Measurements from ENCODE around the gene CDH13.

CDH13 gene

GRCh38 chr16:82735186-82735585 is 108.4 kb downstream of the CDH13 start:
- Histone ChIP-seq H3K9me3 (ENCODE audit: control insufficient read depth, insufficient read depth, low read depth, low read length) (no peaks in the 10 kb centered on the region), H3K4me1 (ENCODE audit: control insufficient read depth, insufficient read depth, low read length) (no peaks in the 10 kb centered on the region), H3K4me3 (ENCODE audit: low read depth, low read length) (no peak overlapping the region), H3K27ac (ENCODE audit: extremely low read depth, low read depth, low read length) (no peak overlapping the region), H3K36me3 (ENCODE audit: control insufficient read depth in 2 of 2, insufficient read depth in 1 of 2, low read length in 2 of 2) (no peaks in the 10 kb centered on the region)
- CTCF ChIA-PET, result no interaction called here
- TF ChIP-seq ZFP69B (tag by site-specific recombination; IDR thresholded peaks at IDR 0.05) (no peak), ZNF140 (tag by site-specific recombination; IDR thresholded peaks at IDR 0.05) (no peak), TSHZ1 (tag by site-specific recombination; IDR thresholded peaks at IDR 0.05; ENCODE audit: borderline replicate concordance) (no peak), HOXD13 (CRISPR knock-in tag; IDR thresholded peaks at IDR 0.05; ENCODE audit: borderline replicate concordance) (no peak), PRDM6 (tag by site-specific recombination; IDR thresholded peaks at IDR 0.05) (no peak), ZBTB21 (tag by site-specific recombination; IDR thresholded peaks at IDR 0.05) (no peak), ZIC2 (tag by site-specific recombination; IDR thresholded peaks at IDR 0.05) (no peak)
- POLR2A ChIA-PET, result no interaction called here

GRCh38 chr16:82735673-82736091 is 108.9 kb downstream of the CDH13 start:
- POLR2A ChIA-PET, result no interaction called here

More at GRCh38 chr16:82735673-82736091, 108.9 kb downstream of the CDH13 start:
- no peak overlapping the region for H3K4me3 ChIP-seq (ENCODE audit: low read depth, low read length)
- H3K27ac ChIP-seq (ENCODE audit: extremely low read depth, low read depth, low read length), result no peak overlapping the region
- no peaks in the 10 kb centered on the region for H3K4me1 ChIP-seq (ENCODE audit: control insufficient read depth, insufficient read depth, low read length)
- H3K36me3 ChIP-seq (ENCODE audit: control insufficient read depth in 2 of 2, insufficient read depth in 1 of 2, low read length in 2 of 2), result no peaks in the 10 kb centered on the region
- H3K9me3 ChIP-seq (ENCODE audit: control insufficient read depth, insufficient read depth, low read depth, low read length), result no peaks in the 10 kb centered on the region
- TF ChIP-seq ZBTB44 (tag by site-specific recombination; IDR thresholded peaks at IDR 0.05) (no peak), ZNF600 (tag by site-specific recombination; IDR thresholded peaks at IDR 0.05) (no peak), ZNF747 (tag by site-specific recombination; IDR thresholded peaks at IDR 0.05) (no peak), ZNF639 (tag by site-specific recombination; IDR thresholded peaks at IDR 0.05) (no peak), ZNF23 (tag by site-specific recombination; IDR thresholded peaks at IDR 0.05; ENCODE audit: borderline replicate concordance) (no peak), ZSCAN30 (tag by site-specific recombination; IDR thresholded peaks at IDR 0.05) (no peak), ZNF24 (tag by site-specific recombination; IDR thresholded peaks at IDR 0.05) (no peak), ZNF2 (tag by site-specific recombination; IDR thresholded peaks at IDR 0.05) (no peak), ZNF394 (tag by site-specific recombination; IDR thresholded peaks at IDR 0.05; ENCODE audit: borderline replicate concordance) (no peak), ZBTB26 (tag by site-specific recombination; optimal IDR thresholded peaks at IDR 0.05) (no peak), GLI2 (tag by site-specific recombination; IDR thresholded peaks at IDR 0.05; ENCODE audit: borderline replicate concordance, low read depth) (no peak), ZNF146 (tag by site-specific recombination; IDR thresholded peaks at IDR 0.05) (no peak), ZNF121 (tag by site-specific recombination; IDR thresholded peaks at IDR 0.05) (no peak)
- CTCF ChIA-PET, result no interaction called here

All from HEK293 (cell line).